Measurements from ENCODE around the gene RPTOR.

Gene RPTOR

GRCh38 chr17:81012574-81013447, 468.2 kb downstream of the RPTOR start:
- DNase-seq (ENCODE audit: low spot score): no peak

- no peak for DNase-seq (ENCODE audit: low spot score)
Measured at GRCh38 chr17:81013642-81014041, 469.0 kb downstream of the RPTOR start.

DNA sequence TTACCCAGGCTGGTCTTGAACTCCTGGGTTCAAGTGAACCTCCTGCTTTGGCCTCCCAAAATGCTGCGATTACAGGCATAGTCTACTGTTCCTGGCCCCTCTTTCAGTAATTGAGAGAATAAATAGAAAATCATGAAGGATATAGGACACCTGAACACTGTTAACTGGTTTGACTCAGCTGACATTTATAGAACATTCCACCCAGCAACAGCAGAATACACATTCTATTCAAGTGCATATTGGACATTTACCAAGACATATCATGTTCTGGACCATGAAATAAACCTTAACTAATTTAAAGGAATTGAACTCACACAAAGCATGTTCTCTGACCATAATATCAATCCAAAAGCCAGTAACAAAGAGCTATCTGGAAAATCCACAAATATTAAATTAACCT, 470.5 kb downstream of the RPTOR start:
- DNase-seq (ENCODE audit: low spot score): no peak

Small RNAs within 50 kb of the gene (small RNA-seq; reads per million reads assigned to genes)
- gene AC120024.2: 0 reads per million in 2 experiments
- gene AC120024.3: 0 reads per million in 2 experiments

All from SK-N-DZ (cell line).